Germinal center (tissue), 1 donor: ENCODE data around the gene JAZF1.

ENCODE experiments used
- DNase-seq: peaks from one replicate; pipeline ENCODE4 v3.0.0; 2012; ENCODE audit warnings: mixed read lengths, low spot score

Gene JAZF1

DNA sequence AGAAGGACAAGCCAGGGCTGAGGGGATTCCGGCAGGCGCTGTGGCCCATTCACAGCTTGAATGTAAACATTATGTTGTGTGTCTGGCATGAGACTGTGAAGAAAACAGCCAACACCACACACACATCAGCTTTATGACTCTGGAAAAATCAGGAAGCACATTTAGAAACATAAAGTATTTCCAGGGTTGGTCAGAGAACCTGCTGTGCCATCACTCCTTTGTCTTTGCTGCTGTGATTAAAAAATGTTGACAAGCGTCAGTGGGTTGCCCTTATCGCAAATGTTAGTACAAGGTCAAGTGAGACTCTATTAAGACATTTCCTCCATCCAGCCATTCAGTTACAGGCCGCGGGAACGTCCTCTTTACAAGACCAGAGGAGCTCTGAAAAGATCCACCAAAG, 345.2 kb downstream of the JAZF1 start:
- DNase-seq = no peak

DNA sequence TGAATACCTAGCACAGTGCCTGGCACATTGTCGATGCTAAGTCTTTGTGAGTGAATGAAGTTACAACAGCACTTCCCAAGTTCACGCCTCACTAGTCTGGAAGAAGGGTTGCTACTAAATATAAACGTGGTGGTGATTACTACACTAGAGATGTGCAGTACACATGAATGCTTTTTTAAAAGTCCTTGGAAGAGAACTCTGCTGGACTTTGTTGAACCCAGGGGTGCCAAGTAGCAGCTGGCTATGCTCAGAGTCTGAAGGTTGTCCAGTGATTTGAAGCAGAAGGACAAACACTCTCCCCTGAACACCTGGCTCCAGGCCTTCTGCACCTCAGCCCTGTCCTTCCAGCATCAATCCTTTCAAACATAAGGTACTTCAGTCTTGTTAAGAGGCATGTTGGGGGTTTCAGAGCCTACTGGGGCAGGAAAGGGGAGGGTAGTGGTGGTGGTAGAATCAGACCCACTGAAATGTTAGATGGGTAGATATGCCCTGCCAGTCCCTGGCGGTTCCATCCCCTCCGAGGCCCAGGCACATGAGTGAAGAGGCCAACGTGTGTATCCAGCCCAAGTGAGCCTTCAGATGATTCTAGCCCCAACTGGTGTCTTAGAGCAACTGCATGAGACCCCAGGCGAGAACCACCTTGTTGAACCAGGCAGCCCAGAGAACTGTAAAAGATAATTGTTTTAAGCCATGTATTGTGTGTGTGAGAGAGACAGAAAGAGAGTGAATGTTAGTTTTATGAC, 346.2 kb downstream of the JAZF1 start:
- DNase-seq = no peak

DNA sequence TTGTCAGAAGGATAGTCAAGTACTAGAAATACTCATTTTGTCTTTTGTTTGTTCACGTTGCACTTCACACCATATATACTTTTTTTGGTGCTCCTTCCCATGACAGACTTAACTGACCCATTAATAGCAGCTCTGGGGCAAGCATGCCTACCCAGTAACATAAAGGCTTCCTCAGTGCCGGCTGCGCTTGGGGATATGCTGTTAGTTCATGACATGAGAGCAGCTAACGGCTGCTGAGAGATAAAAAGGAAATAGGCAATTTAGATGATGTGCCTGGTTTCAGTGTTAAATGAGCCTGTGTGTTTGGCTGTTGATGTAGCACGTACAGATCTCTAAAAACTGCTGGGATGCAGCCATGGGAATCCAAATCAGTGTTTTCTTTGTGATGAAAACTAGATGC, 354.2 kb downstream of the JAZF1 start:
- no peak for DNase-seq

DNA sequence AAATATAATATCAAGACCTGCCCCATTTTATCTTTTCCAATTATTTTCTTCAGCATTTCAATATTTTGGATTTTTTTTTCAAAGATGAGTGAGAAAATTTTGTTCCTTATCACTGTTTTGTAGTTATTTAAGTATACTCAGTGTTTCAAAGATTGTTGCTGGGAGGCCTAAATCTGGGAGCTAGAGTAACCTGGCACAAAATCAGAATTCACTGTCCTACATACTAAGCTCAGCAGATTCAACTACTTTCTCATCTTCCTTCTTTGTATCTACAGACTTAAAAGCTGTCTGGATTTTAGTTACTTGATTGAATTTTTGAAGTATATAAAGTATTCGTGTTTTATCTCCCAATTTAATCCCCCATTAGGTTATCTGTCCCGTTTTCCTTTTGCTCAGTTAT, 354.7 kb downstream of the JAZF1 start:
- no peak for DNase-seq

DNA sequence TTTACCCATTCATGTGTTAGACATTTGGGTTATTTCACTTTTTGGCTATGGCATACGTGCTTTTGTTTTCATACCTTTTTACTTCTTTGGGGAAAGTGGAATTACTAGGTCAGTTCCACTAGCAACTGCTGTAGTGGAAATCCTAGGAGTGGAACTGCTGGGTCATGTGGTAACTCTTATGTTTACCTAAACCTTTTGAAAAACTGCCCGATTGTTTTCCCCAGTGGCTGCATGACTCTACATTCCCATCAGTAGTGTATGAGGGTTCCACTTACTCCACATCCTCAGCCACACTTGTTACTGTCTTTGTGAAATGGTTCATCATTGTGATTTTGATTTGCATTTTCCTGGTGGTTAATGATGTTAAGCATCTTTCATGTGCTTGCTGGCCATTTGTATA, 358.4 kb downstream of the JAZF1 start:
- DNase-seq = no peak

DNA sequence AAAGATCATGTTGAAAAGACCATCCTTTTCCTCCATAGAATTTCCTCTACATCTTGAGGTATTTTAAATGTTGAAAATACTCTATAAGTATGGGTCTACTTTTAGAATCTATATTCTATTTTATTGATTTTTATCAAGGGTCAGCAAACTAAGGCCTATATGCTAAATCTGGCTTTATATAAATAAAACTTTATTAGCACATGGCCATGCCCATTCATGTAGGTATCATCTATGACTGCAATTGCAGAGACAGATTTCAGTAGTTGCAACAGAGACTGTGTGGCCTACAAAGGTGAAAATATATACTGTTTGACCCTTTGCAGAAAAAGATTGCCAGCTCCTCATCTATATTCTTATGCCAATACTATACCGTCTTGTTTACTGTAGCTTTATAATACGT, 367.9 kb downstream of the JAZF1 start:
- DNase-seq = no peak

DNA sequence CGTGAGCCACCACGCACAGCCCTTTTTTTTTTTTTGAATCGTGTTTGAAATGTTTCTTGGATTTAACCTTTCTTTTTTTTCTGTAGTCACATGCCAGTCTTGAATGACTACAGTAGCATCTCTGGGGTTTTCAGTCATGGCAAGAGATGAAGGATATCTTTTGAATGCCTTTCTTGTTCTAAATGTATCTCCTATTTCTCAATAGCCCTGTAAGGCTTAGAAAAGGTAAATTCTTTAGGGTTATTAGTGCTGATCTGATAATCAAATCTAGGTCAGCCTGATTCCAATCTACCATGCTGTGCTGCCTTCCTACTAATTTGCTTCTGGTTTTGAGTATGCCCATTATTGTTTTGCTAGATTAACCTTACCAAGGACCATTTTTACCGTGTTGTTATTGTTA, 370.4 kb downstream of the JAZF1 start:
- no peak for DNase-seq

DNA sequence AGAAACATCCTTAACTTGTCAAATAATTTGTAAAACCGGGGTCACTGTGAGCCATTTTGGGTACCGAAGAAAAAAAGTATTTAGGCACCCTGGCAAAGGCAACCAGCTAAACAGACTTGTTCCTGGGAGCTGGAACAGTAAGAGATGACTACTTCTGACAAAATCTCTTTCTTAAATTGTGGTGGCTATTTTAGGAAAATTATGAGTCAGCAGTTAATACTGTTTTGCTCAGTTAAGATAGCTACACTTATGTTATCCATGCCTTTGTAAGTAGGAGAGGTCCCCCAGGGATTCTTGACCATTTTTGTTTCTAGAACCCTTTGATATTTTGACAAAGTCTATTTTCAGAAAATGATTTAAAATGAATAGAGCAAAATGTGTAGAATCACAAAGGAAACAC, 372.0 kb downstream of the JAZF1 start:
- no peak for DNase-seq

DNA sequence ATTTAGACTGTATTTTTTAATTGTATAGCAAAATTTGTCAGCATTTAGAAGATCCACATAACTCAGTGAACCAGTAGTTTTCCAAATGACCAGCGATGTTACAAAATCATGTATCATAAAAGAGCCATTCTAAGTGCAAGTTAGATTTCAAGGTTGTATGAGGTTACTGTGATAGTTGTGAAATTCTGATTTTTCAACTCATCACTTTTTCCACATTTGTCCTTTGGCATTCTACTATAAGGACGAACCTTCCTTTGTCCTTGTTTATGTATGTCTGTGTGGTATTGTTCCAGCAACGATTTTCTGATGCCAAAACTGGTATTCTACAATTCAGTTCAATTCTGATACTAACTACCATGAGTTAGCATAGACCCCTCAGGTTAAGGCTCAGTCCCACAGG, 376.5 kb downstream of the JAZF1 start:
- no peak for DNase-seq

DNA sequence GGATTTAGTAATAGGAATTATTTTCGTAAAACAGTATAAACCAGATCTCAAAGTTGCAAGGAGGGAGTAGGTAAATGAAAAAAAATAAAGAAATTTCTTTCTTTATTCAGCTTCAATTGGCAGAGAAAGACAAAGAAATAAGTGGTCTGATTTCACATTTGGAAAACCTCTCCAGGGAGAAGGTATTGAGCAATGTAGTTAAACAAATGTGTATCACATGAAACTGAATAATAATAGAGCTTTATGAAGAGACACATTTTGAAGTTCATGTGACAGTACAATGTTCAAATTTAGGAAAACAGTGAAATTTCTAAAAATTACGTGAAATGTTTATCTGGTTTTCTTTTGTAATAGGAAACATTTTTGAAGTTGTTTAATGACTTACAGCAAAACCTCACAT, 377.6 kb downstream of the JAZF1 start:
- DNase-seq = no peak

DNA sequence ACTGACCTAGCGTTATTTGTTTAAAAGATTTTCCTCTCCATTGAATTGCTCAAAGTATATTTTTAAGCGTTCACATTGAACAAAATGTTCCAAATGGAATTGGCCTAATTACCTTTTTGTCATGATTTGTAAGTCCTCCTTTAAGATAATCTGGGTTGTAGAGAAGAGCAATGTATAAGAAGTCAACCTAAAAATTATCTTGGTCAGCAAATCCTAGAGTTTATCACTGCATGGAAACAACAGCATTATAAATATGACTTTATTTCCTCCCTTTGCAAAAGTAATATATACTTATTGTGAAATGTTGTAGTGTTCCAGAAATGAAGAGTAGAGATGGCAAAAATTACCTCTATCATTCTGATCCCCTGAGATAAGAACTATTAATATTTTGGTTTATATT, 381.4 kb downstream of the JAZF1 start:
- no peak for DNase-seq

DNA sequence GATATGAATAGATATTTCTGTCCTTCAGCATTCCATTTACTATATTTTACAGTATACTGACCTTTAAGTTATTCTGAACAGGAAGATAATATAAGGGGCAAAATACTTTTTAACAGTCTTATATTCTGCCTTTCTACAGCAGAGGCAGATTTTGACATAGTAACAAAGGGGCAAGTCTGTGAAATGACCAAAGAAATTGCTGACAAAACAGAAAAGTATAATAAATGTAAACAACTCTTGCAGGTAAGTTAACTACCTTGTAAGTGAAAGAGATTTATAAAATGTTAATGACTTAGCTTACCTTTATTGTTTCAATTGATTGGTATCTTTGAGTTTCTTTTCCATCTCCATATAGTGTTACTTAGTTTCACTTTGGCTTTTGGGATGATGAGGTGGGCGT, 384.6 kb downstream of the JAZF1 start:
- no peak for DNase-seq

DNA sequence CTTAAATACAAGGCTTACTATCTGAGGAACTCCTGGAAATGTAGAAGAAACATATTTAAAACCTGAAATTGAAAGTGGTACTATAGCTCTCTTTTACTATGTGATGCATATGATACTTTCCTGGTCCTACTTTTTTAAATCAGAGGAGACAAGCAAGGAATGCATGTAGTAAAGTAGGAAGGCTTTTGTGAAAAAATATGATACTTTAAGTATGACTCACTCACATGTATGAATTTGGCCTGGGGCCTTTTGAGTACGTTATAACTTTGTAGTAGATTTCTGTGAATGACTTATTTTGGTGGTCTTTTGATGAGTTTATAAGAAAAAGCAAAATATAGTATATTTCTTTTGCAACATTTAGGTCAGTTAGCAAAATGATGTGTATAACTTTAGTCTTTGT, 386.8 kb downstream of the JAZF1 start:
- DNase-seq = no peak

DNA sequence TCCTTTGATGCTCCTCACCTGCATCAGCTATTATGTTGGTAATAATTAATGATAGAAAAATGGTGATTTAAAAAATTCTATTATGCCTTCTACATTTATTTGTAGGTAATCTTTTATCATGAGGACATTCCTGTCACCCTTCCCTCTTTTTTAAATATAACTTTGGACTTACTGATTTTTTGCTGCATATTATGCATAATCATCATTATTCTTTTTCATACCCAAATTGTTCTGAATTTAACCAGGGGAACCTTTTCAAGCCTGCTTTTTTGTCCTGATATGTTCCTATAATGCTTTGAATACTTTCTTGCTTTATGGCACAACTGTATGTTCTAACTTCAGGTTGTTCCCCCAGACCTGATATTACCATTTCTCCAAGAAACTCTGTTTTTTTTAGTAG, 392.2 kb downstream of the JAZF1 start:
- no peak for DNase-seq

DNA sequence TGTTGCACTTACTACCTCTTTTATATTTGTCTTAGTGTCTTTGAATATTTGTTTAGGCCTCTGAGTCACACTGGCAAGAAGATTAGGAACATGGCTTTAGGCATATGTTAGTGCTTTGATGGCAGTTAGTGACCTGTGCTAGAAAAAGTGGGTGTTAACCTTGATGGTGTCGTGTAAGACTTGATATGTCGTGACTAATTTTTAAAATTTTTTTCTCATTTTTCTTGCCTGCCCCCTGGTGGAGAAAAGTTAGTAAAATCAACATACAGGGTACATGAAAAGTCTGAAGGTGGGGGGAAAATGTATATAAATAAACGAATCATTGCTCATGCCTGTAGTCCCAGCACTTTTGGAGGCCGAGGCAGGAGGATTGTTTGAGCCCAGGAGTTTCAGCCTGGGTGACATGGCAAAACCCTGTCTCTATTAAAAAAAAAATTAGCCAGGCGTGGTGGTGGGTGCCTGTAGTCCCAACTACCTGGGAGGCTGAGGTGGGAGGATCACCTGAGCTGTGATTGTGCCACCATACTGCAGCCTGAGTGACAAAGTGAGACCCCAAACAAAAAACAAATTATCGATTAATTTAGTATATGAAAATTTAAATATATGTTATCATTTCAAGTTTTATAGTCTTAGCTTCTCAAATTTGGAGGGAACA, 396.1 kb downstream of the JAZF1 start:
- peak; percentile 22 for DNase-seq

DNA sequence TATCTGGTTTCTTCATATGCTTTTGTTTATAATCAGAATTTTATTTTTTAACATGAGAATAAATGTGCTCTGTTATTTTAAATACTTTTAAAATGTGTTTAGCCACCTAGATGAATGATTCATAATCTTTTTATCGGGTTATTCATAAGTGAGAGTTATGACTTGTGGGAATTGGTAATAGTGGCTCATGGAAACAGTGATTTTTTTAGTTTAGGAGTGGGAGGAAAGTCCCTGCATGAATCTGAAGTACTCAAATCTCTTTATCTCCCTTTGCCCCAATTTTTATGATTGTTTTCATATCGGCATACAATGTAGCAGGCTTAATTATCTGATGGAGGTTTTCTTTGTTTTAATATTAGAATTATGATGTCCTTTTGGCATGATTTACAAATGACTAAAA, 397.7 kb downstream of the JAZF1 start:
- DNase-seq = no peak

DNA sequence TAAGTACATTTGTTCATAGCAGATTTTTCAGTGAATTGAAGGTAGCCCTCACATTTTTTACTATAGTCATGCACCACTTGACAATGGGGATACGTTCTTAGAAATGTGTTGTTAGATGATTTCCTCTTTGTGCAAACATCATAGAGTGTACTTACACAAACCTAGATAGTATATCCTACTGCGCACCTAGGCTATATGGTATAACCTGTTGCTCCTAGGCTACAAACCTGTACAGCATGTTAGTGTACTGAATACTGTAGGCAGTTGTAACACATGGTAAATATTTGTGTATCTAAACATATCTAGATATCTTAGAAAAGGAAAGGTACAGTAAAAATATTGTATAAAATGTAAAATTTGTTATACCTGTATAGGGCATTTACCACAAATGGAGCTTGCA, 399.4 kb downstream of the JAZF1 start:
- no peak for DNase-seq
